ENCODE data around the gene NABP1.

NABP1 gene

GRCh38 chr2:191645434-191646162 lies 32.3 kb upstream of the NABP1 start:
- no peak for DNase-seq
- in situ Hi-C loops (cut with HindIII; ENCODE audit: low pct_ligation_motif_present, low pct_unique_long_range_greater_than_20kb, low sequenced_read_pairs): no loop called here

GRCh38 chr2:191646163-191646902 lies 31.6 kb upstream of the NABP1 start:
- no peak for DNase-seq
- in situ Hi-C loops (cut with HindIII; ENCODE audit: low pct_ligation_motif_present, low pct_unique_long_range_greater_than_20kb, low sequenced_read_pairs): no loop called here

DNA sequence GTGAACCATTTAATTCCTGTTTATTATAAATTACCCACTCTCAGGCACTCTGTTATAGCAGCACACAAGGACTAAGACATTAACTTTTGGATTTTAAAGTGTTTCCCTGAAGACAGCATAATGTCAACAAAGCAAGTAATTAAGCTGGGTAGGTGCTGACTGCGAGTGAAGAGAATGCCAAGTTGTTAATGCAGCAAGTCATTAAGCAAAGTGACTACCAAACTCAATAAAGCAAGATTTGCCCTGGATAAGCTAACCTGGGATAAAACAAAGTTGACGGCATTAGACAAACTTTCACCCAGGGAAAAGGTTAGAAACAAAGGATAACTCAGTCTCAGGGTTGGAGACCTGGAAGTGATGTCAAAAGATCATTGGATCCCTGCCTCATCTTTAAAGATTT lies 28.4 kb upstream of the NABP1 start:
- DNase-seq: no peak
- in situ Hi-C loops (cut with HindIII; ENCODE audit: low pct_ligation_motif_present, low pct_unique_long_range_greater_than_20kb, low sequenced_read_pairs): no loop called here

- DNase-seq: no peak
- in situ Hi-C loops (cut with HindIII; ENCODE audit: low pct_ligation_motif_present, low pct_unique_long_range_greater_than_20kb, low sequenced_read_pairs): no loop called here
Measured at GRCh38 chr2:191650896-191651773, 26.8 kb upstream of the NABP1 start.

- no peak for DNase-seq
- in situ Hi-C loops (cut with HindIII; ENCODE audit: low pct_ligation_motif_present, low pct_unique_long_range_greater_than_20kb, low sequenced_read_pairs): no loop called here
Measured at GRCh38 chr2:191653667-191654391, 24.1 kb upstream of the NABP1 start.

DNA sequence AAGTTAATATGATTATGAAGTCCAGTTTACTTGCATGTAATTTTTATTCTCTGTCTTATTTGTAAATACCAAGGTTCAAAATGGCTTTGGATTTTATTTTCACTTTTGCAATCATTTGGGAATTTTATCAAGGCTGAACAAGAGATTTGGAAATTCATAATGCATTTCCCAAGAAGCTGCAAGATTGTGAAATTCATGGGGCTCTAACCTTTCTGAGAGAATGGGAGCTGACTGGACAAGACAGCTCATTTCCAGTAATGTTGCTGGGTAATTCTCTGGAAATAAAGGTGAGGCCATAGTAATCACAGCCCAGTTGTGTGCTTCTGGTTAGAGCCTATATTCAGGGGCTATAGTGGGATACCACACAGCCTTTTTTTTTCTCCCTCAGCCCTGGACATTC lies 21.5 kb upstream of the NABP1 start:
- DNase-seq: no peak
- in situ Hi-C loops (cut with HindIII; ENCODE audit: low pct_ligation_motif_present, low pct_unique_long_range_greater_than_20kb, low sequenced_read_pairs): no loop called here

- in situ Hi-C loops (cut with HindIII; ENCODE audit: low pct_ligation_motif_present, low pct_unique_long_range_greater_than_20kb, low sequenced_read_pairs): no loop called here
- no peak for DNase-seq
Measured at GRCh38 chr2:191656792-191657191, 21.1 kb upstream of the NABP1 start.

DNA sequence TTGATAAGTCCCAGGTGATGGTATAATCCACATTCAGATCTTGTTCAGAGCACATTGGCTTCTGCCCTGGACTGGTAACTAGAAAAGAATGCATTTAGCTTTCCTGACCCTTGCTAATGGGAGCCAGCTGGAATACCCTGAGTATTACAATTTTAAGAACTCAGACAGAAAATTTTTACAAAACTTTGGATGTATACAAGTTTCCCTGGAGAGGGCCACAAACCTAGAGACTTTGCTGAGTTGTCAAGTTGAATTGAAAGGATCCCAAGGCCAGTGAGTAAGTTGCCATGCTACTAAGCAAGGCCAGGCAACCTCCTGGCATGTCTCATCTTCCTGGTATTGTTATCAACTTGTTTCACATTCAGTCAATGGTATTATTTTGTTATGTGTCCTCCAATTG lies 20.0 kb upstream of the NABP1 start:
- in situ Hi-C loops (cut with HindIII; ENCODE audit: low pct_ligation_motif_present, low pct_unique_long_range_greater_than_20kb, low sequenced_read_pairs): no loop called here
- DNase-seq: no peak

GRCh38 chr2:191659198-191659597 lies 18.7 kb upstream of the NABP1 start:
- DNase-seq: no peak
- in situ Hi-C loops (cut with HindIII; ENCODE audit: low pct_ligation_motif_present, low pct_unique_long_range_greater_than_20kb, low sequenced_read_pairs): no loop called here

DNA sequence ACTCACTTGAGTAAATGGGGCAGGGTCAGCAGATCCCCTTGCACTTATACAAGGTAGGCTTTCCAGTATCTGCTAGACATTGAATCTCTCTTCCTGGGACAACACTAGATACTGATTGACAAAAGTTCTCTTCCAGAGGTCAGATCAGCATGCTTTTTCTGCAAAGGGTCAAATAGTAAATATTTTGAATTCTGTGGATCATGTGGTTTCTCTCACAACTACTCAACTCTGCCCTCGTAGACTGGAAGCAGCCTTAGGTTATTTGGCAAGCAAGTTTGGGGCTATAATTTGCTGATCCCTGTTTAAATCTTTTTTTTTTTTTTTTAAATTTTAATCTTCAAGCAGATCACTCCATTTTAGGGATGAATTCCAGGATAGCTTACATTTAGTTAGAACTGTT lies 17.4 kb upstream of the NABP1 start:
- in situ Hi-C loops (cut with HindIII; ENCODE audit: low pct_ligation_motif_present, low pct_unique_long_range_greater_than_20kb, low sequenced_read_pairs): no loop called here
- peak; percentile 32 for DNase-seq

DNA sequence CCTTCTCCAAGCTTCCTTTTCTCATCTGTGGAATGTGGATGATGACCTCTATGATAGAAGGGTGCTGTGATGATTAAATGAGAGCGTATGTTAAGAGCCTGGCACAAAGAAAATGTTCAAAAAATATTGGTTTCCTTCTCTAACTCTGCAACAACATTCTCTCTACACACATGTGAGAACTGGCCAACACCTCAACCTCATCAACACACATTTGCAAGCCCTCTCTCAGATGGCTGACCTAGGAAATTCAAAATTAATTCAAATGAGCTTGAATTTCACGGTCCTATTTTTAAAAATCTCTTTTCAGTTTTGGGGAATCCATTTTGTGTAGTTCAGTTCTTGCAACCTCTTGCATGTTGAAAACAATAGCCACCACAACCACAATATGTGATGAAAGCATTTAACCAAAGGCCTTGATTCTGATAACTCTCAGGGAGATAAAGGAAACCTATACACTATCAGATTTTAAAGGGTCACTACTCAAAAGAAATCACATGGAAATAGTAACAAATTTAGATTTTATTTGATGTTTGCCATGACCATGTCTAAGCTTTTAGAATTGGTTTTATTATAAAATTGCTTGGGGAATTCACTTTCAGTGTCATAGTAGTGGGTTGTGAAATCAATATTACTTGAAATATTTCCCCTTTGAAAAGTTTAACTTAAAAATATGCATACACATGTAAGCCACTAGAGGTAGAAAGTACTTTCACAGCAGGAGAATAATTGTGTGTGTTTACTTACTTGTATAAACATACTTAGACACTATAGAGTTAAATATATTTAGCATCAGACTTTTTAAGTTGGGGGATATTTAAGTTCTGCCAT lies 16.6 kb upstream of the NABP1 start:
- in situ Hi-C loops (cut with HindIII; ENCODE audit: low pct_ligation_motif_present, low pct_unique_long_range_greater_than_20kb, low sequenced_read_pairs): no loop called here
- no peak for DNase-seq

DNA sequence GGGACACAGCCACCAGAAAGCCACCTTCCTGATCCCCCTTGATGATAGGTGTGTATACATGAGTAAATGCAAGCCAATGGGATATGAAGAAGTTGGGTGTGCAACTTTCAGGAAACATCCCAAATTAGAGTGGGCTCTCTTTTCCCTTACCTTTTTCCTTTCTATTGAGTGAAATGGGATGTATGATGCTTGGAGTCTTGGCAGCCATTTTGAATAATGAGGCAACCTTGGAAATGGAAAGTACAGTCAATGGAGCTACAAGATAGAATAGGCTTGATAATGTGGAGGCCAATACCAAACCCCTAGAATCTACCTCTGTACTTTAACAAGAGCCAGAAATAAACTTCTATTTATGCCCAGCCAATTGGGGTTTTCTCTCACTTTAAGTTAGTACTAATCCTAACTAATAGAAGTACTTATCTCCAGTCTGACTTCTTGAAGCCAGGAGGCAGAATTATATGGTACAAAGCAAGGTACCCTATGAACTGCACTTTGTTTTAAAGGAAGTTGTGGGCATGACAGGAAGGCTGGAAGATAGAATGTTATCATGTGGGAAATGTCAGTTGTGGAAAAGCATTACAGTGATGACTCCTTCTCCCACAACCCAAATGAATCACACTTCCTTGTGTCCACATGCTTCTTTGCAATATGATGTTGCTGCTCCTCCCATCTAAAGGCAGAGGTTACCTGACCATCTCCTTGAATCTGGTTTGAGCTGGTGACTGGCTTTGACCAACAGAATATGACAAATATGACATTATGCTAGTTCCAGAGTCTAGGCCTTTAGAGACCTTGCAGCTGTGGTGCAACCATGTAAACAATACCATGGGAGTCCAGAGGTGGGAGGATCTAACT lies 12.9 kb upstream of the NABP1 start:
- no peak for DNase-seq
- in situ Hi-C loops (cut with HindIII; ENCODE audit: low pct_ligation_motif_present, low pct_unique_long_range_greater_than_20kb, low sequenced_read_pairs): no loop called here

GRCh38 chr2:191666226-191666625 lies 11.7 kb upstream of the NABP1 start:
- no peak for DNase-seq
- in situ Hi-C loops (cut with HindIII; ENCODE audit: low pct_ligation_motif_present, low pct_unique_long_range_greater_than_20kb, low sequenced_read_pairs): no loop called here

- in situ Hi-C loops (cut with HindIII; ENCODE audit: low pct_ligation_motif_present, low pct_unique_long_range_greater_than_20kb, low sequenced_read_pairs): no loop called here
- DNase-seq: peak; percentile 64
Measured at GRCh38 chr2:191666732-191667131, 11.2 kb upstream of the NABP1 start.

- no peak for DNase-seq
- in situ Hi-C loops (cut with HindIII; ENCODE audit: low pct_ligation_motif_present, low pct_unique_long_range_greater_than_20kb, low sequenced_read_pairs): no loop called here
Measured at GRCh38 chr2:191670076-191670475, 7.9 kb upstream of the NABP1 start.

DNA sequence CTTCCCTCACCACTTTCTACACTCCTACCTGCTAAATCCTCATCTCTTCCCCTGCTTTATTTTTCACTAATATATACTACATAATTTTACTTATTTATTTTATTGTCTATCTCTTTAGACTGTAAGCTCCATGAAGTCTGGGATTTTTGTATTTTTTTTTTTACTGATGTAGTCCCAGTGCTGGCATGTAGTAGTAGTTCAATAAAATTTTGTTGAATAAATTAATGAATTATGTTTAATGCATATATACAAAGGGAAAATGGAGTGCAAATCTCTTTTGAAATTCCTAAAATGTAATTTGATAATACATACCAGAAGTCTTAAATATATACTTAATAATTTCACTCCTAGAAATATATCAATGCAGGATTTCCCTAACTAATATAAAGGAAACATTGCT lies 7.1 kb upstream of the NABP1 start:
- in situ Hi-C loops (cut with HindIII; ENCODE audit: low pct_ligation_motif_present, low pct_unique_long_range_greater_than_20kb, low sequenced_read_pairs): no loop called here
- no peak for DNase-seq
